PFSK-1 (cell line): ENCODE data around the gene ADAMTS16.

Experiments
- FOXP2 ChIP-seq: optimal IDR thresholded peaks from 2 replicates; pipeline ENCODE3; 2011; ENCODE audit warnings: borderline replicate concordance, control low read depth, inconsistent platforms; ENCODE audit not compliant: insufficient read depth; ENCODE audit errors: extremely low read length, extremely low read depth
- POLR2AphosphoS5 ChIP-seq: IDR thresholded peaks from 2 replicates; pipeline ENCODE4 v1.6.1; 2012; ENCODE audit warnings: low read depth, mild to moderate bottlenecking, control low read depth, low read length, moderate library complexity
- SIN3A ChIP-seq: IDR thresholded peaks from 2 replicates; pipeline ENCODE4 v1.6.1; 2012; ENCODE audit warnings: mild to moderate bottlenecking, low read length, moderate library complexity, borderline replicate concordance; ENCODE audit not compliant: insufficient read depth
- TAF1 ChIP-seq: IDR thresholded peaks from 2 replicates; pipeline ENCODE4 v1.6.1; 2012; ENCODE audit warnings: low read length, control low read depth, borderline replicate concordance; ENCODE audit not compliant: insufficient read depth
- TF ChIP-seq, protein P1 (sequence below), 2 experiments: IDR thresholded peaks; 2 replicates each; pipeline versions ENCODE4 v1.6.1 to v1.8.0; 2011 to 2012; ENCODE audit warnings: low read depth in 2 of 2, low read length in 2 of 2, control low read depth in 1 of 2, inconsistent platforms in 1 of 2, mild to moderate bottlenecking in 1 of 2, moderate library complexity in 1 of 2; ENCODE audit not compliant: insufficient read depth in 1 of 2

ADAMTS16 gene

DNA sequence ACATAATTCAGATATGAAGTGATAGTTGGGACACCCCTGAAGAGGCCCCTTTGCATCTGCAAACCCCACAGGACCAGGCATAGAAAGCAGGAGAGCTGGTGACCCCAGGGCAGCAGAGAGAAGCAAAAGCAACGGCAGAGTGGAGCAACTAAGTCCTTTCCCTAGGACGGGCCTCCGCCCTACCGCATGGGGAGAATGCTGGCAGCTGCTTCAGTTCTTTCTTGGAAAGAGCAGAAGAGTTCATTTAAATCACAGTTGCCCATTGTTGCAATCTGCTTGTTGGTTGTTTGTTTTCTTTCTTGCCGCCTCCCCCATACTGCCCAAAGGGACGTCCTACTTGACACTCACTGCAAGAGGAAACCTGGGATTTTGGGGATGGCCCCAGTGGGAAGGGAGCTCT is 126.2 kb downstream of the ADAMTS16 start:
- TF ChIP-seq, protein P1, sequence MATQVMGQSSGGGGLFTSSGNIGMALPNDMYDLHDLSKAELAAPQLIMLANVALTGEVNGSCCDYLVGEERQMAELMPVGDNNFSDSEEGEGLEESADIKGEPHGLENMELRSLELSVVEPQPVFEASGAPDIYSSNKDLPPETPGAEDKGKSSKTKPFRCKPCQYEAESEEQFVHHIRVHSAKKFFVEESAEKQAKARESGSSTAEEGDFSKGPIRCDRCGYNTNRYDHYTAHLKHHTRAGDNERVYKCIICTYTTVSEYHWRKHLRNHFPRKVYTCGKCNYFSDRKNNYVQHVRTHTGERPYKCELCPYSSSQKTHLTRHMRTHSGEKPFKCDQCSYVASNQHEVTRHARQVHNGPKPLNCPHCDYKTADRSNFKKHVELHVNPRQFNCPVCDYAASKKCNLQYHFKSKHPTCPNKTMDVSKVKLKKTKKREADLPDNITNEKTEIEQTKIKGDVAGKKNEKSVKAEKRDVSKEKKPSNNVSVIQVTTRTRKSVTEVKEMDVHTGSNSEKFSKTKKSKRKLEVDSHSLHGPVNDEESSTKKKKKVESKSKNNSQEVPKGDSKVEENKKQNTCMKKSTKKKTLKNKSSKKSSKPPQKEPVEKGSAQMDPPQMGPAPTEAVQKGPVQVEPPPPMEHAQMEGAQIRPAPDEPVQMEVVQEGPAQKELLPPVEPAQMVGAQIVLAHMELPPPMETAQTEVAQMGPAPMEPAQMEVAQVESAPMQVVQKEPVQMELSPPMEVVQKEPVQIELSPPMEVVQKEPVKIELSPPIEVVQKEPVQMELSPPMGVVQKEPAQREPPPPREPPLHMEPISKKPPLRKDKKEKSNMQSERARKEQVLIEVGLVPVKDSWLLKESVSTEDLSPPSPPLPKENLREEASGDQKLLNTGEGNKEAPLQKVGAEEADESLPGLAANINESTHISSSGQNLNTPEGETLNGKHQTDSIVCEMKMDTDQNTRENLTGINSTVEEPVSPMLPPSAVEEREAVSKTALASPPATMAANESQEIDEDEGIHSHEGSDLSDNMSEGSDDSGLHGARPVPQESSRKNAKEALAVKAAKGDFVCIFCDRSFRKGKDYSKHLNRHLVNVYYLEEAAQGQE (IDR thresholded peaks at IDR 0.05; ENCODE audit: insufficient read depth in 1 of 2, low read depth in 2 of 2, low read length in 2 of 2): no peak
- TF ChIP-seq SIN3A: no peak

DNA sequence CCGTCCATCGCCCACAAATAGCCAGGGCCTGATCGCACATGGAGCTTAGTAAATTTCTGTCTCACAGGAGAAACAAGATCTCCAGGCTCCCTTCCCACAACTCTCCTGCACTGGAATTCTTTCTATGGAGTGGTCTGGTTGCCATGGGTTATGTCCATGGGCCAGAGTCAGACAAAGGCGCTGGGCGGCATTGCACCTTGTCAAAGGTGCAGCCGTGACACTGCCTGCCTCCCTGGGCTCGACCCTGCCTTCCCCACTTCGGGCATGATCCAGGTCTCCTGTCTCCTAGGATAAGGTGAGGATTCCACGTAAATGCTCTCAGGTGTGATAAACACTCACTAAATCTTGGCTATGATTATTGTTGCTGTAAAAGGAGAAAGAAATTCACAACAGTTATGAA is 130.0 kb downstream of the ADAMTS16 start:
- TF ChIP-seq FOXP2 (no peak), SIN3A (no peak), POLR2AphosphoS5 (no peak), TAF1 (no peak)
- TF ChIP-seq, protein P1 (IDR thresholded peaks at IDR 0.05; ENCODE audit: insufficient read depth in 1 of 2, low read depth in 2 of 2, low read length in 2 of 2): no peak

DNA sequence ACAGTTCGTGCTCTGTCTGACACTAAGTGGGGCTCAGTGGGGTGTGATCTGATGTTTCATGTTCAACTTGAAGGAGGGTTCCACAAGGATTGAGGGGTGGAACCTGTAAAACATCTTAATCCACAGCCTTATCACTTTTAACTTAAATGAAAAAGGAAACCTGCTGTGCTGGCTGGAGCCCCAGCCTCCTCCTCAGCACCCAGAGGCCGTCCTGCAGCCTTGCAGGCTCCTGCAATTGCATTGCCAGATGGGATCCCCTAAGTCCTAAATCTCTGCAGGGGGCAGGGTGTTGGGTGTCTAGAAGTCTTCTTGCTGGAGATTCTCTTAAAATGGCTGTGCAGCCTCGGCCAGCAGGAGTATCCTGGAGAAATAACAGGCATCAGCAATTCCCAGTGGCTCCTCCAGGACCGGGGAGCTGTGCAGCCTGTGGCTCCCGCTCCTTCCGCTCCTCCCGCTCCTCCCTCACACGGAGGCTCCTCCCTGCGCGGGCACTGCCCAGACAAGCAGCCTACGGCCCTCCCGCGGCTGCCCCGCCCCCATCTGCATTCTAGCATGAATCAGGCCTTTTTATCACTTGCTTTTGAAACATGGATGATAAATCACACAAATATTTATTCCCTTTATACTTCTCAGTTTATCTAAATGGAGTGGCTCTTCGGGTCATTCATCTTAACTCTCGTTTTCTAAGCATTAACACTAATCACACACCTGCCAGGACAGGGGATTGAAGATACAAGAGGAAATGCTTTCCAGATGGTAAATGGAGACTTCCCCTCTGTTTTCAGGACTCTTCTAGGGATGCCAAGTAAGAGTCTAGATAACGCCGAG is 131.0 kb downstream of the ADAMTS16 start:
- peak; percentile 61 for TF ChIP-seq POLR2AphosphoS5
- no peak for TF ChIP-seq TAF1
- peak; percentile 45 for TF ChIP-seq FOXP2
- TF ChIP-seq SIN3A: no peak

DNA sequence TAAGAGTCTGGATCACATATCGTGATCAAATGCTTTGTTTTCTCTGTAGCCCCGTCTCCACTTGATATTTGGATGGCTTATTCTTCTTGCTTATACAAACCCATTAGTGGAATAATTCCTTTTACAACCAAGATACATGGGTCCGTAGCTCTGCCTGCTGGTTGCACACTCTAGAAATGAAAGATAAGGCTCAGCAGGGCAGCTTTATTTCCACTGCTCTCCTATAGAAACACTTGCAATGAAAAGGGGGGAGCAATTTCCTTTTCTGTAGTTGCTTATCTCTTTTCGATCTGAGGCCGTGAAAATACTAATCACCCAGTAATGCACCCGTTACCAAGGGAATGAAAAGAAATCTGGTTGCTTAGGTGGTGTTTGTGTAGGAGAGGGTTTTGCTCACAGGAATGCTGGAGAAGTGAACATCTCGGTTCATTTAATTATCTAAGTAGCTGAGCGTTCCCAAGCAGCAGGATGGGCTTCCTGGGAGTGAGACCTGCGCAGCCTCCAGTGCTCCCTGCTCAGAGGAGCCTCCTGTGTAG is 131.7 kb downstream of the ADAMTS16 start:
- TF ChIP-seq FOXP2 (no peak), SIN3A (no peak), TAF1 (no peak), POLR2AphosphoS5 (no peak)
- TF ChIP-seq, protein P1 (IDR thresholded peaks at IDR 0.05; ENCODE audit: insufficient read depth in 1 of 2, low read depth in 2 of 2, low read length in 2 of 2): no peak

DNA sequence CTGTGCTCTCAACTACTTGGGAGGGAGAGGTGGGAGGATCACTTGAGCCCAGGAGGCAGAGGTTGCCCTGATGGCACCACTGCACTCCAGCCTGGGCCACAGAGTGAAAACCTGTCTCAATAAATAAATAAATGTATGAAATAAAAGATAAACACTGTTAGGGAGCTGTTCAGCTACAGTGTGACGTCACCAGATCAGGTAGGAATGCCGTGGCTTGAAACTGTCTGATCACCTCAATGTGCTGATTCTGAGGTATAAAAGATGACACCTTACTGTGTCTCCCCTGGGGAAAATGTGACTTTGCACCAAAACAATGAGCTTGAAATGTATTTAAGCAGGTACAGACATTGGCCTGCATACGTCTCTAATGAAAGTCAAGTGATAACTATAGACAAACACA is 133.3 kb downstream of the ADAMTS16 start:
- TF ChIP-seq TAF1 (no peak), SIN3A (no peak), FOXP2 (no peak), POLR2AphosphoS5 (no peak)
- TF ChIP-seq, protein P1 (IDR thresholded peaks at IDR 0.05; ENCODE audit: insufficient read depth in 1 of 2, low read depth in 2 of 2, low read length in 2 of 2): no peak
